ENCODE measurements around the gene FGB. TPM values are rescaled to one million over a fixed set of nuclear protein-coding genes. Genes with fewer than 3 reads are reported as not detected.

The FGB gene
- total and polyA plus RNA-seq, 2 of the 13 experiments (the other 11 are each of a cell fraction or from before 2014, with no cell fraction given) = 226 to 784 TPM

DNA sequence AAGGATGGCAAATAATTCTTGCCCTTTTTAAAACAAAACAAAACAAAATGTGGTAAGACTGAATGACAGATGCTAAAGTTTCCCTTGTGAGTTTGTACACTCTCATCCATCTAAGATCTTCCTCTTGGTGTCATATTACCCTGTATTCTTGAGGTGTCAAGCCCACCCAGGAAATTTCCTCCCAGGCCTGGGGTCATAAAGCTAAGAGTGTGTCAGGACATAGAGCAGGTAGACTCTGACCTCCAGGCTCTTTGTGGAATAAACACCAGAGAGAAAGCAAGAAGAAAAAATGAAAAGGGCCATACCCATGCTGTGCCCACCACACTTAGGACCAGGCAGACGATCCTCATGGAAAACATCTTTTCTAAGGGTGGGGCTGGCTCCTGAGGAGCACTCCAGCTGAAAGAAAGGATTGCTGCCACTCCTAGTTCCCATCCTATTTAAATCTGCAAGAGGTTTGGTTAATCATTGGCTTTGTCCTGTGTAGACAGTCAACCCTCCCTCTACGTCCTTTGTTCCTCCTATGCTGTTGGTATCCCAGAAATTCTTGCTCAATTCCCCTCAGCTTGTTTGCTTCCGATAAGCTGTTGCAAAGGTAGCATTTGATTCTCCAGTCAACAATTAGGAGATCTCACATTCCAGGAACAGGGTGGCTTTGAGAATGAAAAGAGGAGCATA is 27.7 kb downstream of the FGB start, which contains the start of gene FGA (continued):
- TF ChIP-seq, protein P1, sequence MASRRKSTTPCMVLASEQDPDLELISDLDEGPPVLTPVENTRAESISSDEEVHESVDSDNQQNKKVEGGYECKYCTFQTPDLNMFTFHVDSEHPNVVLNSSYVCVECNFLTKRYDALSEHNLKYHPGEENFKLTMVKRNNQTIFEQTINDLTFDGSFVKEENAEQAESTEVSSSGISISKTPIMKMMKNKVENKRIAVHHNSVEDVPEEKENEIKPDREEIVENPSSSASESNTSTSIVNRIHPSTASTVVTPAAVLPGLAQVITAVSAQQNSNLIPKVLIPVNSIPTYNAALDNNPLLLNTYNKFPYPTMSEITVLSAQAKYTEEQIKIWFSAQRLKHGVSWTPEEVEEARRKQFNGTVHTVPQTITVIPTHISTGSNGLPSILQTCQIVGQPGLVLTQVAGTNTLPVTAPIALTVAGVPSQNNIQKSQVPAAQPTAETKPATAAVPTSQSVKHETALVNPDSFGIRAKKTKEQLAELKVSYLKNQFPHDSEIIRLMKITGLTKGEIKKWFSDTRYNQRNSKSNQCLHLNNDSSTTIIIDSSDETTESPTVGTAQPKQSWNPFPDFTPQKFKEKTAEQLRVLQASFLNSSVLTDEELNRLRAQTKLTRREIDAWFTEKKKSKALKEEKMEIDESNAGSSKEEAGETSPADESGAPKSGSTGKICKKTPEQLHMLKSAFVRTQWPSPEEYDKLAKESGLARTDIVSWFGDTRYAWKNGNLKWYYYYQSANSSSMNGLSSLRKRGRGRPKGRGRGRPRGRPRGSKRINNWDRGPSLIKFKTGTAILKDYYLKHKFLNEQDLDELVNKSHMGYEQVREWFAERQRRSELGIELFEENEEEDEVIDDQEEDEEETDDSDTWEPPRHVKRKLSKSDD (CRISPR knock-in tag; IDR thresholded peaks at IDR 0.05; ENCODE audit: low read depth) = 0 out of 2 replicates have a peak, but pooled peaks have one; percentile 54
- TF ChIP-seq ZNF232 (CRISPR knock-in tag; IDR thresholded peaks at IDR 0.05; ENCODE audit: borderline replicate concordance) (peak; percentile 78; the same call in 1 of the 2 replicates), CEBPB (IDR thresholded peaks at IDR 0.05; ENCODE audit: borderline replicate concordance, low read depth, low read length) (peak; percentile 99), TEAD3 (CRISPR knock-in tag; optimal IDR thresholded peaks at IDR 0.05; ENCODE audit: borderline replicate concordance) (peak; percentile 99), ZNF264 (CRISPR knock-in tag; IDR thresholded peaks at IDR 0.05) (peak; percentile 92), MAZ (IDR thresholded peaks at IDR 0.05; ENCODE audit: borderline replicate concordance, low read depth, low read length) (no peak), MAZ (CRISPR knock-in tag; IDR thresholded peaks at IDR 0.05; ENCODE audit: low read depth) (peak; percentile 91), ATF1 (CRISPR knock-in tag; IDR thresholded peaks at IDR 0.05) (peak; percentile 83), ZNF782 (CRISPR knock-in tag; IDR thresholded peaks at IDR 0.05; ENCODE audit: borderline replicate concordance) (no peak), ZNF546 (CRISPR knock-in tag; conservative IDR thresholded peaks at IDR 0.05) (no peak), HNF4A (CRISPR knock-in tag; IDR thresholded peaks at IDR 0.05) (peak; percentile 93), PPARG (CRISPR knock-in tag; conservative IDR thresholded peaks at IDR 0.05) (peak; percentile 90), ZNF788 (CRISPR knock-in tag; IDR thresholded peaks at IDR 0.05; ENCODE audit: borderline replicate concordance) (peak; percentile 79; the same call in 1 of the 2 replicates), MAFF (IDR thresholded peaks at IDR 0.05; ENCODE audit: low read depth, low read length) (no peak), PRMT3 (CRISPR knock-in tag; IDR thresholded peaks at IDR 0.05; ENCODE audit: borderline replicate concordance, low read depth) (0 out of 2 replicates have a peak, but pooled peaks have one; percentile 22), HIVEP1 (CRISPR knock-in tag; IDR thresholded peaks at IDR 0.05) (peak; percentile 43; the same call in 1 of the 2 replicates), SOX6 (IDR thresholded peaks at IDR 0.05) (no peak), SOX6 (CRISPR knock-in tag; IDR thresholded peaks at IDR 0.05) (peak; percentile 100), GATA4 (IDR thresholded peaks at IDR 0.05; ENCODE audit: borderline replicate concordance, low read depth) (peak; percentile 99), BCL6 (CRISPR knock-in tag; IDR thresholded peaks at IDR 0.05) (peak; percentile 99), ZNF749 (CRISPR knock-in tag; IDR thresholded peaks at IDR 0.05; ENCODE audit: borderline replicate concordance) (peak; percentile 37; the same call in 1 of the 2 replicates), SMAD9 (CRISPR knock-in tag; IDR thresholded peaks at IDR 0.05) (no peak), ZNF274 (CRISPR knock-in tag; IDR thresholded peaks at IDR 0.05) (no peak)
- TF ChIP-seq, protein P2, sequence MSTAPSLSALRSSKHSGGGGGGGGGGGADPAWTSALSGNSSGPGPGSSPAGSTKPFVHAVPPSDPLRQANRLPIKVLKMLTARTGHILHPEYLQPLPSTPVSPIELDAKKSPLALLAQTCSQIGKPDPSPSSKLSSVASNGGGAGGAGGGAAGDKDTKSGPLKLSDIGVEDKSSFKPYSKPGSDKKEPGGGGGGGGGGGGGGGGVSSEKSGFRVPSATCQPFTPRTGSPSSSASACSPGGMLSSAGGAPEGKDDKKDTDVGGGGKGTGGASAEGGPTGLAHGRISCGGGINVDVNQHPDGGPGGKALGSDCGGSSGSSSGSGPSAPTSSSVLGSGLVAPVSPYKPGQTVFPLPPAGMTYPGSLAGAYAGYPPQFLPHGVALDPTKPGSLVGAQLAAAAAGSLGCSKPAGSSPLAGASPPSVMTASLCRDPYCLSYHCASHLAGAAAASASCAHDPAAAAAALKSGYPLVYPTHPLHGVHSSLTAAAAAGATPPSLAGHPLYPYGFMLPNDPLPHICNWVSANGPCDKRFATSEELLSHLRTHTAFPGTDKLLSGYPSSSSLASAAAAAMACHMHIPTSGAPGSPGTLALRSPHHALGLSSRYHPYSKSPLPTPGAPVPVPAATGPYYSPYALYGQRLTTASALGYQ (CRISPR knock-in tag; IDR thresholded peaks at IDR 0.05) = peak; percentile 95
- TF ChIP-seq, protein P3, sequence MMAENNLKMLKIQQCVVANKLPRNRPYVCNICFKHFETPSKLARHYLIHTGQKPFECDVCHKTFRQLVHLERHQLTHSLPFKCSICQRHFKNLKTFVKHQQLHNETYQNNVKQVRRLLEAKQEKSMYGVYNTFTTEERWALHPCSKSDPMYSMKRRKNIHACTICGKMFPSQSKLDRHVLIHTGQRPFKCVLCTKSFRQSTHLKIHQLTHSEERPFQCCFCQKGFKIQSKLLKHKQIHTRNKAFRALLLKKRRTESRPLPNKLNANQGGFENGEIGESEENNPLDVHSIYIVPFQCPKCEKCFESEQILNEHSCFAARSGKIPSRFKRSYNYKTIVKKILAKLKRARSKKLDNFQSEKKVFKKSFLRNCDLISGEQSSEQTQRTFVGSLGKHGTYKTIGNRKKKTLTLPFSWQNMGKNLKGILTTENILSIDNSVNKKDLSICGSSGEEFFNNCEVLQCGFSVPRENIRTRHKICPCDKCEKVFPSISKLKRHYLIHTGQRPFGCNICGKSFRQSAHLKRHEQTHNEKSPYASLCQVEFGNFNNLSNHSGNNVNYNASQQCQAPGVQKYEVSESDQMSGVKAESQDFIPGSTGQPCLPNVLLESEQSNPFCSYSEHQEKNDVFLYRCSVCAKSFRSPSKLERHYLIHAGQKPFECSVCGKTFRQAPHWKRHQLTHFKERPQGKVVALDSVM (CRISPR knock-in tag; IDR thresholded peaks at IDR 0.05) = 0 out of 2 replicates have a peak, but pooled peaks have one; percentile 26
